ENCODE results near the gene COL6A1.
"Not testable (repeated sequence)": the region's sequence is repeated elsewhere in the genome, so short reads cannot be mapped to it uniquely, and the experiment has no call there.

Gene COL6A1

GRCh38 chr21:45969921-45970673, 11.5 kb upstream of the COL6A1 start:
- DNase-seq = no peak

- DNase-seq = no peak
Observed at GRCh38 chr21:45970674-45971615, 10.6 kb upstream of the COL6A1 start.

- DNase-seq = no peak
Observed at GRCh38 chr21:45971616-45972352, 9.8 kb upstream of the COL6A1 start.

GRCh38 chr21:45972353-45972715, 9.2 kb upstream of the COL6A1 start:
- DNase-seq = no peak

GRCh38 chr21:45972716-45973474, 8.7 kb upstream of the COL6A1 start:
- no peak for DNase-seq

DNA sequence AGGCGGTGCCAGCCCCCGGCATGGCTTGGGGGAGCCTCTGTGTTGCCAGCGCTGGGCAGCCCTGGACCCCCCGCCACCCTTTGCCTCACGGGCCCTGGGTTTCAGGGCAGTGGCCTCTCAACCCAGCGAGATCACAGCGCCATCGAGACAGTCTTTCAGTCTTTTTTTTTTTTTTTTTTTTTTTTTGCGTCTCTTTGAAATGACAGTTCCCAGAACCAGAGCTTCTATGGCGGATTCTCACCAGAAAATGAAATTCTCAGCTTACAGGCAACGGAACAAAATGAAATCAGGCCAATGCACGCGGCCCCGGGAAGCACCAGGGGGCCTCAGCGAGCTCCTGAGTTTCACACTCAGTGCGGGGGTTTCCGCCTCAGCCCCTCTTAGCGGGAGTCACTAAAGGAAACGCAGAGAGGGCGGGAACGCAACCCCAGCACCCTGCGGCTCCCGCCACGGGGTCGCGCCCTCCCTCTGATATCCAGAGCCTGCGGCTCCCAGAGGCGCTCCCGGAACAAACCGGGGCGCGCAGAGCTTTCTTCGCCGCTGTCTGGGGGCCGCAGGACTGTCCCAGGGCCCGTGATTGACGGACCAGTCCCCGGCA, 8.0 kb upstream of the COL6A1 start:
- DNase-seq = peak; percentile 44

- no peak for DNase-seq
Observed at GRCh38 chr21:45974073-45975019, 7.2 kb upstream of the COL6A1 start.

GRCh38 chr21:45975020-45975666, 6.4 kb upstream of the COL6A1 start:
- no peak for DNase-seq

GRCh38 chr21:45975667-45976409, 5.7 kb upstream of the COL6A1 start:
- DNase-seq = not testable (repeated sequence)

GRCh38 chr21:45976701-45977311, 4.8 kb upstream of the COL6A1 start:
- DNase-seq = no peak

DNA sequence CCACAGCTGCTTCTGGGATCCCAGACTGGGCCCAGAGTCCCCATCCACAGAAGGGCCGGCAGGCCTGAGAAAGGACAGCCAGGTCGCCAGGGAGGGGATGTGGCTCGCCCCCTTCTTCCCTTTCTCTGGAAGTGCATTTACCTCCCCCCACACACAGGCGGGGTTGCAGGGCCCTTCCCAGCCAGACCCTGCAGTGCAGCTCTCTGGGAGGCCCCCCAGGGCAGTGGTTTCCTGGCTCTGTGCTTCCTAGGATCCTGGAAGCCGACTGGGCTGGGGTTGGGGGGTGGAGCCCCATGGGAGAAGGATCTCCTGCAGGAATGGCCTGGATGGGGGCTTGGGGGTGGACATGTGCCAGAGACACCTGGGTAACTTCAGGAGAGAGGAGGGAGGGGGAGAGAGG, 4.2 kb upstream of the COL6A1 start:
- no peak for DNase-seq

GRCh38 chr21:45979141-45979631, 2.4 kb upstream of the COL6A1 start:
- DNase-seq = no peak

- DNase-seq = no peak
Observed at GRCh38 chr21:45979651-45980050, 1.9 kb upstream of the COL6A1 start.

- DNase-seq = no peak
Observed at GRCh38 chr21:45980271-45980670, 1.3 kb upstream of the COL6A1 start.

DNA sequence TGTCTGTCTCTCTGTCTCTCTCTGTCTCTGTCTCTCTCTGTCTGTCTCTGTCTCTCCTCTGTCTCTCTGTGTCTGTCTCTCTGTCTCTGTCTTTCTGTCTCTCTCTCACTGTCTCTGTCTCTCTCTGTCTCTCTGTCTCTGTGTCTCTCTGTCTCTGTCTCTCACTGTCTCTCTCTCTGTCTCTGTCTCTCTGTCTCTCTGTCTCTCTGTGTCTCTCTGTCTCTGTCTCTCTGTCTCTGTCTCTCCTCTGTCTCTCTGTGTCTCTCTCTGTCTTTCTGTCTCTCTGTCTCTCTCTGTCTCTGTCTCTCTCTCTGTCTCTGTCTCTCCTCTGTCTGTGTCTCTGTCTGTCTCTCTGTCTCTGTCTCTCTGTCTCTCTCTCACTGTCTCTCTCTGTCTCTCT, 873 bp upstream of the COL6A1 start:
- no peak for DNase-seq

GRCh38 chr21:45982092-45982757, 655 bp downstream of the COL6A1 start:
- no peak for DNase-seq

- no peak for DNase-seq
Observed at GRCh38 chr21:45982758-45983648, 1.4 kb downstream of the COL6A1 start.

DNA sequence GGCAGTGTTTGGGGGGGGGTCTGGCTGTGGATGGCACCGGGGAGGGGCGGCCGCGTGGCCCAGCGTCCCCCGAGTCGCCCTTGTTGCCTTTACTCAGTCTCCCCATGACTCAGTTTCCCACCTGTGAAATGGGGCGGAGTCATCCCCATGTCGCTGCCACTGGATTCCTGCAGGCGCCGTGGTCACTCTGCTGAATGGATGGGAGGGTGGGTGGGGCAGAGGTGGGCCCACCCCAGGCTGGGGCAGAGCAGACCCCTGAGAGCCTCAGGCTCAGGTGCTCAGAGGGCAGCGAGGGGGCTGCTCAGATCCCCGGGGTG, 2.0 kb downstream of the COL6A1 start:
- no peak for DNase-seq
